NCI-H2196 (cell line): Measurements from ENCODE around the gene STARD3NL.
A peak's percentile ranks its signal among the peaks of the same experiment; 100 is the strongest.
"Not testable (repeated sequence)": the region's sequence is repeated elsewhere in the genome, so short reads cannot be mapped to it uniquely, and the experiment has no call there.

Experiments
- DNase-seq: peaks from one replicate; lab custom pipeline; 2025; ENCODE audit not compliant: unreplicated experiment; lab: John Stamatoyannopoulos, UW

STARD3NL gene, protein sequence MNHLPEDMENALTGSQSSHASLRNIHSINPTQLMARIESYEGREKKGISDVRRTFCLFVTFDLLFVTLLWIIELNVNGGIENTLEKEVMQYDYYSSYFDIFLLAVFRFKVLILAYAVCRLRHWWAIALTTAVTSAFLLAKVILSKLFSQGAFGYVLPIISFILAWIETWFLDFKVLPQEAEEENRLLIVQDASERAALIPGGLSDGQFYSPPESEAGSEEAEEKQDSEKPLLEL

DNA sequence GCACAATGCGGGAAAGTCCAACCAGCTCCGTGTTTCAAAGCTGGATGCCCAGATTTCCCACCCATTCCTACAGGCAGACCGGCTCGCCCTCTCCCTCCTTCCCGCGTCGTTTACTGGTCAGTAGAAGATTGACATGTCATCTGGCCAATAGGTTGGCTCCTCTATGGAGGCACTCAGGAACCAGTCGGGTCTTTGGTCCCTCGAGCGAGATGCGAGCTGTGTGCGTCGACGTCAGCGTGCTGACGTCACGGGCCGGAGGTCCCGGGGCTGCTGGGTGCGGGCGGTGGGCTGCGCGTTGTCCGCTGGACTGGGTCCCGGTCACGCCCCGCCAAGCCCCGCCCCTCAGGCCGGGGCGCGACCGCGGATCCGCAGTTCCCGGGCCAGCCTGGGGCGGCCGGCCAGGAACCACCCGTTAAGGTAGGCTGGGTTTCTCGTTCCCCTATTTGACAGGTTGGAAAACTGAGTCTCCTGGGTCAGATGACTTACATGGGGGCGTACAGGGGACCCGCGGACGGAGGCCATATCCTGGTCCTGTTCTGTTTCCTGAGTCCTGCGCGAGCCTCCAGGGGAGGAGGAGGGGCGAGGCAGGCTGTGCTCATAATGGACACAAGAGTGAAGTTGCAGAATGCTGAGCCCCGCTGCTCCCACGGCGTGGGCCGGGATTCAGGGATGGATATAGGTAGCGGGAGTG lies at the start of gene STARD3NL:
STARD3NL (plus strand) TSS at position 242 of the 691 bp plus-strand sequence. CDS start 29,260 bp downstream, outside the sequence.
- DNase-seq: peak; percentile 99

DNA sequence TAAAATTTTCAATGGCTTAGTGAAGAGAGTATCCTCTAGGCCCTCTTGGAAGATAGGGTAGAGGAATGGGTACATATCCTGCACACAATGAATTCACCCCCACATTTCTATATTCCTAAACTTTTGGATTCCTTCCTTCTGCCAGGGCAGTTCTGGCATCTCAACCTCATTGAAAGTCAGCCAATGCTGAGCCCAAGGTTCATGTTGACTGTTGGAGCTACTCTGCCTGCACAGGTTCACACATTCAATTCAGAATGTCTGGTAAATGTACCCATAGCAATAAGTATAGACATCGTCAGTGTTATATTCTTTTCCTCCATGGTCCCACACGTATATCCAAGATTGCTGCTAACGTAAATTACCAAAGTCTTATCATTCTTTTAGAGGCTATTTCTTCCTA lies 48.9 kb upstream of the STARD3NL start:
- no peak for DNase-seq

DNA sequence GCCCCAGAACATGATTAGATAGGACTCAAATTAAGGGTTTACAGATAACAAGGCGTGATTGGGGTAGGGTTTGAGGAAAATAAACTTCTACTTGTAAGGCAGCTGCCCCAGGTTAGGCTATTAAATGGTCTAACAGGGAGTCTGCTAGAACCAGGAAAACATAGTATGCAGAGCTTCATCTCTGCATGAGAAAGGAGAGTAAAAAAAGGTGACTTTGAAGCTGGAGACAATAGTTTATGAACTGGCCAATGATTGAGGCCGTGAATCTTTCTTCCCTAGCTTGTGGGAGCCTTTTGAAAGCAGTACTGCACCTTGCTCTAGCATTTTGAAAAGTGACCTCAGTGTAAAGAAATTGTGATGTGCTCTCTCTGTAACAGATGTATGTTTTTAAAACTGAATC lies 48.5 kb upstream of the STARD3NL start:
- no peak for DNase-seq

DNA sequence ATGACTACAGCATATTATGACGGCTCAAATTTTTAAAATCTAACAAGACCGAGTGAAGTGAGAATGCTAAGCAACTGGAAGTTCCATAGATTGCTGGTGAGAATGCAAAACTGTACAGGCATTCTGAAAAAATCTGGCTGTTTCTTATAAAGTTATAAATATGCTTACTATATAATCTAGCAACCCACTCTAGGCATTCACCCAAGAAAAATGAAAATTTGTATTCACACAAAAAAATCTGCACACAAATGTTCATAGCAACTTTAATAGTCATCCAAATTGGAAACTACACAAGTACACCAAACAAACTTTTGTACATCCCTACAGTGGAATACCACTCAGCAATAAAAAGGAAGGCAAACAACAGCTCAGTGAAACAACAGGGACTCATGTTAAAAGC lies 39.9 kb upstream of the STARD3NL start:
- no peak for DNase-seq

DNA sequence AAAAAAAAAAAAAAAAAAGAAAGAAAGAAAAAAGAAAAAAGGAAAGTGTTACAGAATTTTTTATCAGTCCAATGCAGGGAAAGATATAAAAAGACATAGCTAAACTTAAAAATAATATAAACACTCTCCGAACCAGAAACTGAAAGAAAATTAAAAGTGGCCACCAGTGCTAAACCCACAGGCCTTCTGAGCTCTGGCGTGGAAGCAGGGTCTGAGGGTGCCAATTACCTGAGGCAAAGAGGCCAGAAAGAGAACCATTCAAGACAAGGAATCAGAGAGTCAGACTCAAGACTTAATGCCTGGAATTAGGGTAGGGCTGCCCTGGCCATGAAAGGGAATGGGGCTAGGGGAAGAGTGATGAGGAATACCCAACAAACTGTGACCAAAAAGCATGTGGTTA lies 36.9 kb upstream of the STARD3NL start:
- no peak for DNase-seq

DNA sequence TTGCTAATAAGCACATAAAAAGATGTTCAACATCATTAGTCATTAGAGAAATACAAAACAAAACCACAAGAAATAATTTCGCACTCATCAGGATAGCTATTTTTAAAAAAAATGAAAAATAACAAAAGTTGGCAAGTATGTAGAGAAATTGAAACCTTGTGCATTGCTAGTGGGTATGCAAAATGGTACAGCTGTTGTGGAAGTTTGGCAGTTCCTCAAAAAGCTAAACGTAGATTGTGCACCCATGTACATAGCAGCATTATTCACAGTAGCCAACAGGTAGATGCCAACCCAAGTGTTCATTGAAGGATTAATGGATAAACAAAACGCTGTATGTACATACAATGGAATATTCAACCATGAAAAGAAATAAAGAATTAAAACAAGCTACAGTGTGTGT lies 35.3 kb upstream of the STARD3NL start:
- no peak for DNase-seq

DNA sequence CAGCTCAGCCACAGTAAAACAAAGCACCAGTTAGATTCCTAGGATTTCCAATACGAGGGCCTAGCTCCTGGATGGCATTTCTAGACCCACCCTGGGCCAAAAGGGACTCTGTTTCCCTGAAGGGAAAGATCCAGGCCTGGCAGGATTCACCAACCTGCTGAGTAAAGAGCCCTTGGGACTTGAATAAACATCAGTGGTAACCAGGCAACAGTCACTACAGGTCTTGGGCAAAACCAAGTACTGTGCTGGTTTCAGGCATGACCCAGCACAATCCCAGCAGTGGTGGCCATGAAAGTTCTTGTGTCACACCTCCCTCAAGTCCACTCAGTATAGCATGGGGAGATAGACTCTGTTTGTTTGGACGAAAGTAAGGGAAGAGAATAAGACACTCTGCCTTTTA lies 31.0 kb upstream of the STARD3NL start:
- no peak for DNase-seq

DNA sequence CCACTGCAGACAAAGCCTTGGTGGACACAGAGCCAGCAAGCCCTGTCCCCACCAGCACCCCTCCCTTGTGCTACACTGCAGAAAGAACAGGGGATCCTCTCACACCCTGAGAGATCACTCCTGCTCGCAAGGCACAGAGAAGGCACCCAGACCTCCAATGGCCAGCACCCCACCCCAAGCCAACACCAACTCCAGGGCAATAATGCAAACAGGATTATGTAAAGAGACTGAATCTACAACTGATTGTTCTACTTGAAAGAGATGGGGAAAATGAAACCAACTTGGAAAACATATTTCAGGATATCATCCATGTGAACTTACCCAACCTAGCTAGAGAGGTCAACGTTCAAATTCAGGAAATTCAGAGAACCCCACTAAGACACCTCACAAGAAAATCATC lies 26.5 kb upstream of the STARD3NL start:
- DNase-seq: no peak

DNA sequence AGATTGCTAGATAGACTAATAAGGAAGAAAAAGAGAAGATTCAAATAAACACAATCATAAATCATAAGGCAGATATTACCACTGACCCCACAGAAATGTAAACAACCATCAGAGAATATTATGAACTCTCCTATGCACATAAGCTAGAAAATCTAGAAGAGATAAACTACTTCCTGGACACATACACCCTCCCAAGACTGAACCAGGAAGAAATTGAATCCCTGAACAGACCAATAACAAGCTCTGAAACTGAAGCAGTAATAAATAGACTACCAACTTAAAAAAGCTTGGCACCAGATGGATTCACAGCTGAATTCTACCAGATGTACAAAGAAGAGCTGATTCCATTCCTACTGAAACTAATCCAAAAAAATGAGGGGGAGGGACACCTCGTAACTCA lies 24.5 kb upstream of the STARD3NL start:
- DNase-seq: no peak

DNA sequence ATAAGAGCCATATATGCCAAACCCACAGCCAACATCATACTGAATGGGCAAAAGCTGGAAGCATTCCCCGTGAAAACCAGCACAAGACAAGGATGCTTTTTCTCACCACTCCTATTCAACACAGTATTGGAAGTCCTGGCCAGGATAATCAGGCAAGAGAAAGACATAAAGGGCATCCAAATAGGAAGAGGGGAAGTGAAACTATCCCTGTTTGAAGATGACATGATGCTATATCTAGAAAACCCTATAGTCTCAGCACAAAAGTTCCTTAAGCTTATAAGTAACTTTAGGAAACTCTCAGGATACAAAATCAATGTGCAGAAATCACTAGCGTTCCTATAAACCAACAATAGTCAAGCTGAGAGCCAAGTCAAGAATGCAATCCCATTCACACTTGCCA lies 23.8 kb upstream of the STARD3NL start:
- DNase-seq: no peak

DNA sequence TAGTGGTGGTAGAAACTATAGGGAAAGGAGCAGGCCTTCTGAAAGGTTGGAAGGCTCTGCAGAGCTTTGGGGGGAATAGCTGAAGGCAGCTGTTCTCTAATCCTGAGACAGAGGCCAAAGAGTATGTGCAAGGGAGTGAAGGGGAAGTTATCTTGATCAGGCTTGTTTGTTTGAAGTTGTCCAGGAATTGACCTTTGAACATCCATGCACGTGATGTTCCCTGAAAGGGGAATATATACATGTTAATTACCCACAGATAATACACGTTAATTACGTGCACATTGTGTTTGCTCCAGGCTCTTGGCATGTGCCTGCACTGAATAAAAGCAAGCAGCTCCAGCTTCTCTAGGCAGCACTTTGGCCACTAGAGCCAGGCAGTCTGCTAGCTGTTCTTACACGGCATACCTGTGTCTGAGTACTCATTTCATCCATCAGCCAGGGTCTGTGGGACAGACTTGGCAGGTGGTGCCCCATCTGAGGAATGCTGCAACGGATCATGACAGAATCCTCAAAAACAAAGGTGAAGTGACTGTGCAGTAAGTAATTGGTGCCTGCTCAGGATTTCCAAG lies 18.0 kb upstream of the STARD3NL start:
- DNase-seq: no peak

DNA sequence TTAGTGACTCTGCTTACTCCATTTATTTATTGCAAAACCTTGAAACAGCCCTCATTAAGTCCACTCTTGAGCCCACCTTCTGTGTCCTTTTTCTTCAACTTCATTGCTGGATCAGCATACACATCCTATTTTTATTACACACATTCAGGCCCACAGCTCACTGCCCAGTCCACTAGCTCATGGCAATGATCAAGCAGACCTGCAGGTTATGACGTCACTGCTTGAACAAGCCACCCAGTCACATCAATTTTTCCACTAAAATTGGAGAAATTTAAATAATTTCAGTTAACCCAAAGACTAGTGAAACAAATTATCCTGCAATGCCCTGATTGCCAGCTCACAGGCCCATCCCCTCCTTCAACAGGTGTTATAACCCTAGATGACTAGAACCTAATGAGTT lies 16.0 kb upstream of the STARD3NL start:
- DNase-seq: no peak

DNA sequence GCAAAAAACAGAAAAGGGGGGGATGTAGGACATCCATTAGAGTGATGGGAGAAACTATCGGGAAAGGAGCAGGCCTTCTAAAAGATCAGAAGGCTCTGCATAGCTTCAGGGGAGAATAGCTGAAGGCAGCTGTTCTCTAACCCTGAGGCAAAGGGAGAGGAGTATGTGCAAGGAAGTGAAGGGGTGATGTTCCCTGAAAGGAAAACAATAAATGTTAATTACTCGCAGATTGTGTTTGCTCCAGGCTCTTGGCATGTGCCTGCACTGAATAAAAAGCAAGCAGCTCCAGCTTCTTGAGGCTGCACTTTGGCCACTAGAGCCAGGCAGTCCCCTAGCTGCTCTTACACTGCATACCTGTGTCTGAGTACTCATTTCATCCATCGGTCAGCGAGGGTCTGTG lies 14.4 kb upstream of the STARD3NL start:
- DNase-seq: no peak

DNA sequence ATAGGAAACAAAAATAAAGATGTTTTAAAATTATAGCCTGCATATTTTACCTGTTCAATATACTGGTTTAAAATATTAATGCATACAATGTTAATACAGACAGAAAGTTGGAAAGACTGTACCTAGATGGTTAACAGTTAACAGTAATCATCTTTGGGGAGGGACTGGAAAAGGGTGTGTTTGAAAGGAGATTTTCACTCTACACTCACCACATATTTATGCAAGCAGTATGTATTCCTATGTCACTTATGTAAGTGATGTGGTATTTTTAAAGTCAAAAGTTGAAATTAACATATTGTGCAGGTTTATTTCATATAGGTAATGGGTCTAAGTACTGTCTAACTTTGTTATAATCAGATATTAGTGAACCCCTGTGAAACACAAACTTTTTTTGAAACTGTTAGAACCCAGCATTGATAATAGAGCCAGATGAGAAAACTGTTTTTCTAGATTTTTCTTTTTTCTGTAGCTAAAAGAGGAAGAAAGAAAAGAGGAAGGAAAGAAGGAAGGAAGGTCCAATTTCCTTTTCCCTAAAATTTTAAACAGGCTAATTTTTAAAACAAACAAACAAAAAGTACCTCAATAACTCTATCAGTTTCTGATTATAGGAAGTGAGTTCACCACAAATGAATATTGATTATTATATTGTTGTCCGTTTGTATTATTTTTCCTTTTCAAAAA lies 9.0 kb upstream of the STARD3NL start:
- no peak for DNase-seq

DNA sequence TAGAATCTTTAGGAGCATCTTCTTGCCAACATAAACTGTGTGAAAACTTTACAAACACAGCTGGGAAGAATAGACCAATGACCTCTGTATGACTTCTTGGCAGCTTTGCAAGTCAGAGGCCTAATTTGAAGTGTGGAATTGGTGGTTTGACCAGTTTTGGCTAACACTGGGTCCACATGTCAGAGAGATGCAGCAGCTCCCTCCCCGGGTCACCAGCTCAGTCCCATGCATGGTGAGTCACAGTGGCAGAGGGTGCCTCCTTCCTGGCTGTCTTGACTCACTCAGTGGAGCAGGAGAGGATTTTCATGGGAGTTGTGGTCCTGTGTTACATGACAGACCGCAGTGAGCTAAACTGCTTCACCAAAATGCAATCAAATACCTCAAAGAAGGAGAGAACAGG lies 8.2 kb upstream of the STARD3NL start:
- no peak for DNase-seq

DNA sequence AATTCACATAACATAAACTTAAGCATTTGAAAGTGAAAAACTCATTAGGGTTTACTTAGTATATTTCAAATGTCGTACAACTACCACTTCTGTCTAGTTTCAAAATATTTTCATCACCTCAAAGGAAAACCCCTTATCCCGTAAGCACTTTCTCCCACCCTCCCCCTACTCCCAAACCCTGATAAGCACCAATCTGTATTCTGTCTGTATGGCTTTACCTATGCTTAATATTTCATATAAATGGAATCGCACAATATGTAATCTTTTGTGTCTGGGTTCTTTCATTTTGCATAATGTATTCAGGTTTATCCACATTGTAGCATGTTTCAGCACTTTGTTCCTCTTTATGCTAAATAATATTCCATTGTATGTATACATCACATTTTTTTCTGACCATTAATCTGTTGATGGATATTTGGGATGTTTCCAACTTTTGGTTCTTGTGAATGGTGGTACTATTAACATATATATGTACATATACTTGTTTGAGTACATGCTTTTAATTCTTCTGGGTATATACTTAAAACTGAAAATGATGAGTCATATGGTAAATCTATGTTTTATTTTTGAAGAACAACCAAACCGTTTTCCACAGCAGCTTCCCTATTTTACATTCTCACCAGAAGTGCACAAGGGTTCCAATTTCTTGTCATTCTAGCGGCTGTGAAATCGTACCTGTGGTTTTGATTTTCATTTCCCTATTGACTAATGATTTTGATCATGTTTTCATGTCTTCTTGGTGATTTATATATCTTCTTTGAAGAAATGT lies 6.2 kb upstream of the STARD3NL start:
- DNase-seq: no peak

DNA sequence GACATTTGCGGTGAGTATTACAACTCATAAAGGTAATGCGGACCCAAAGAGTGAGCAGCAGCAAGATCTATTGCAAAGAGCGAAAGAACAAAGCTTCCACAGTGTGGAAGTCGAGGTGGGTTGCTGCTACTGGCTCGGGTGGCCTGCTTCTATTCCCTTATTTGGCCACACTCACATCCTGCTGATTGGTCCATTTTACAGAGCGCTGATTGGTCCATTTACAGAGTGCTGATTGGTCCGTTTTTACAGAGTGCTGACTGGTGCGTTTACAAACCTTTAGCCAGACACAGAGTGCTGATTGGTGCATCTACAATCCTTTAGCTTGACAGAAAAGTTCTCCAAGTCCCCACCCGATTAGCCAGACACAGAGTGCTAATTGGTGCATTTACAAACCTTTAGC lies 2.5 kb upstream of the STARD3NL start:
- not testable (repeated sequence) for DNase-seq

DNA sequence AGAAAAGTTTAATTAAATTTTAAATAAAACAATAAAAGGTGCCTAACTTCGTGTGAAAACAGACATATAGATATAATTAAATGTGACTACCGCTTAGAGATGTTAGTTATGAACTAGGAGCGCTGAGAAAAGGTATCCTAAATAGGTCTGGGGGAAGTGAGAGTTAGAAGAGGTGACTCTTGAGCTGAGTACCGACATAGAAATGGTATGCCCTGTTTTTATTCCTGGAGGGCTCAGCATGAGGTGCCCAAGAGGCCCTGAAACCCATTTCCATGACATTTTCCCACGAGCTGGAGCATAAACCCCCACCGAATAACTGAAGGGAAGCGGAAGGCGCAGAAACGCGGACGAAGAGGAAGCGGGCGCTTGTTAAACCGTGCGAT lies 433 bp upstream of the STARD3NL start:
- no peak for DNase-seq

DNA sequence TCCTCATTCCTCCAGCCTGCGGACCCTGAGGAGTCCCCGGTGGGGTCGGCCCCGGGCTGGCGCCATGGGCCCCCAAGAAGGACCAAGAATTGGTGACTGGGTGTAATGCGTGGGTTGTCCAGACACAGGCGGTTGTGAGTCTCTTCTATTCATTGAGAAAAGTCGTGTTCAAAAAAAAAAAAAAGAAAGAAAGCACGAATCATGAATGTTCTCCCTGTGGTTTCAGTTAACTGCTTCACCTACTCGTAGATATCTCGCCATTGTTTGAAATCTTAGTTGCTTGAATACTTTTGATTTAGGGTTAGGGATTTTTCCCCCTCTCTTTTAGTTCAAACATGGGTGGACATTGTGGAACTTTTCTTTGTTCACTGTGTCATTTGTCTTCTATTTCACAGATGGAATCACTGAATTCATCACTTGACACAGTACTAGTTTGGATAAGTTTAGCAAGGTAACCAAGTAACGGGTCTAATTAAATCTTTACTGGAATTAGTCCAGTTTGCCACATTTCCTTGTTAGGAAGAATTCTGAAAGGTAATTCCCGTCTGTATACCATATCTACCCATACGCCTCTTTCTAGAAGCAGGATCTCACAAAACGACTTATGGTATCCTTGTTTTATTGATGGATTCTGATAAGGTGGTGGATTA lies 775 bp downstream of the STARD3NL start:
- no peak for DNase-seq

DNA sequence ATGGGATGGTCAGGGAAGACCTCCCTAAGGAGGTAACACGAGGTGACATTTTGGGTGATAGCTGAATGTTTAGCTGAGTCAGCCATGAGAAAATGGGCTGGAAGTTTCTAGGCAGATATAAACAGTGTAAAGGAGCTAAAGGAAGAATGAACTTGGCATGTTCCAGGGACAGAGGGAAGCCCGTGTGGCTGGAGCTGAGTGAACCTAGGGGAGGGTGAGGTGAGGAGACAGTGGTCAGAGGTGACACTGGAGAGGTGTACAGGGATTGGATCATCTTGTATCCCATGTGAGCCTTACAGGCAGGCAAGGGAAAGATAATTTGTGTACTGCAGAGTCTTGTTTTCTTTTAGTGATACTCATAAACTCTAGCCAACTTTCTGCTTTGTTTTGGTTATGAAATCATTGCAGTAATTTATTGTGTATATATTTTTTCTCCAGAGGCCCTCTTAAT lies 1.8 kb downstream of the STARD3NL start:
- DNase-seq: no peak

DNA sequence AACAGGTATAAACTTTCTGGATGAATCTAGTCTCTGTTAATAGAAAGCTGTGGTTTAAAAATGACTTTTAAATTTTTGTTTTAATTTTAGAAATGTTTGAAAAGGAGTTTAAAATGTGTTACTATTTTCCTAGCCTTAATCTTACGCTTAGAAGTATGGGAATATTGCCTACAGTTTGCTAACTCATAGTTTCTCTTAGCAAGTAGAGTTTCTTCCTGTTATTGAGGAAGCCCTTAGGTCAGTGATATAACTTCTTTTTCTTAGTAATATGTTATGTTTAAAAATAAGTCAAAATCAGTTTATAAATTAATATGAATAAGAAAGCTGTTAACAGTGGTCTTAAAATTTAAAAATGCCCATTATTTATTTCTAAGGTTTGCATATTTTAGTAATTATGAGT lies 3.1 kb downstream of the STARD3NL start:
- no peak for DNase-seq
